Sigmoid colon (tissue), 7 donors: ENCODE measurements around the gene AK5. TPM values are rescaled to one million over a fixed set of nuclear protein-coding genes. Genes with fewer than 3 reads are reported as not detected.

ENCODE experiments used
- DNase-seq: peaks from one replicate; pipeline ENCODE4 v3.0.0-alpha.2; 2019
- H3K27ac ChIP-seq, 4 donors: fragments of 200-600 bp; sonication (generic); one replicate each; pipeline ENCODE4 v1.5.1; 2016 to 2019; ENCODE audit warnings: mild to moderate bottlenecking in 1 of 4
- H3K27me3 ChIP-seq, 3 donors: fragments of 200-600 bp; sonication (generic); one replicate each; pipeline ENCODE4 v1.5.1; 2019; ENCODE audit warnings: mild to moderate bottlenecking in 1 of 3
- H3K36me3 ChIP-seq, 4 donors: fragments of 200-600 bp; sonication (generic); one replicate each; pipeline ENCODE4 v1.5.1; 2016 to 2019
- H3K4me1 ChIP-seq, 4 donors: fragments of 200-600 bp; sonication (generic); one replicate each; pipeline ENCODE4 v1.5.1; 2017 to 2019
- H3K4me3 ChIP-seq, 4 donors: fragments of 200-600 bp; sonication (generic); one replicate each; pipeline ENCODE4 v1.5.1; 2017 to 2019; ENCODE audit warnings: mild to moderate bottlenecking in 2 of 4, moderate library complexity in 1 of 4
- H3K9me3 ChIP-seq, 4 donors: fragments of 200-600 bp in 3 of 4; sonication (generic) in 3 of 4; one replicate each; pipeline versions ENCODE4 v1.5.1 to v1.6.1; 2013 to 2019
- CTCF ChIP-seq, 4 experiments: fragments of 450-650 bp in 3 of 4; fragments of 200-600 bp in 1 of 4; IDR thresholded peaks; one replicate each; pipeline ENCODE4 v1.5.1; 2016 to 2019; ENCODE audit warnings: antibody characterized with exemption in 4 of 4, mild to moderate bottlenecking in 3 of 4, moderate library complexity in 2 of 4
- EP300 ChIP-seq, 4 donors: sonication (generic); formaldehyde crosslinking; IDR thresholded peaks; one replicate each; pipeline ENCODE4 v1.6.1; 2017; ENCODE audit warnings: antibody characterized with exemption in 4 of 4
- POLR2A ChIP-seq, 2 donors: fragments of 450-650 bp; IDR thresholded peaks; one replicate each; pipeline ENCODE4 v1.6.1; 2016; ENCODE audit warnings: antibody characterized with exemption in 2 of 2, mild to moderate bottlenecking in 2 of 2, moderate library complexity in 2 of 2
- POLR2AphosphoS5 ChIP-seq, 4 donors: sonication (generic); formaldehyde crosslinking; IDR thresholded peaks; one replicate each; pipeline ENCODE4 v1.6.1; 2017; ENCODE audit warnings: antibody characterized with exemption in 4 of 4
- WGBS, 2 donors: extraction: QIAGEN DNeasy Blood & Tissue Kit; methylation state at CpG; one replicate each; pipeline ENCODE4 v1.1.7; 2013; 5-methylcytosine and 5-hydroxymethylcytosine counted together
- intact Hi-C: fragments of 100-400 bp; cut with DNase I; formaldehyde crosslinking; loops from one replicate; pipeline ENCODE4 v1.15.1; 2023
- polyA plus RNA-seq, 3 donors: library from polyadenylated mRNA; stranded (reverse); fragments of 200-250 nt; gene quantifications; one replicate each; pipeline ENCODE4 v1.2.3, GENCODE V29; 2013
- total RNA-seq, 4 donors: library from RNA; depleted of rRNA; stranded (reverse); fragments of >200 nt; gene quantifications; one replicate each; pipeline ENCODE4 v1.1.0, GENCODE V29; 2016
- donor health status: healthy with polysubstance abuse.
- donor health status: Bipolar disorder and iron deficiency.
- donor health status: healthy.

The AK5 gene
- total and polyA plus RNA-seq, 7 donors = 0.33 to 6.1 (median 1.9) TPM; not detected in 1

GRCh38 chr1:77313491-77313890 lies 31.7 kb downstream of the AK5 start:
- no peak for TF ChIP-seq POLR2AphosphoS5 (IDR thresholded peaks at IDR 0.05)
- TF ChIP-seq POLR2A (IDR thresholded peaks at IDR 0.05) = no peak
- TF ChIP-seq CTCF (IDR thresholded peaks at IDR 0.05) = no peak
- no peak for TF ChIP-seq EP300 (IDR thresholded peaks at IDR 0.05)
- intact Hi-C loops = no loop called here
- H3K4me1 ChIP-seq = no peaks in the 10 kb centered on the region
- no peaks in the 10 kb centered on the region for H3K9me3 ChIP-seq
- no peak for DNase-seq
- WGBS, 2 donors = 55 to 72% methylated on average over 8 of the region's 8 CpGs
- H3K36me3 ChIP-seq = no peaks in the 10 kb centered on the region
- no peaks in the 10 kb centered on the region for H3K27me3 ChIP-seq
- H3K27ac ChIP-seq = no peak overlapping the region
- H3K4me3 ChIP-seq = no peak overlapping the region

GRCh38 chr1:77316006-77316405 lies 34.2 kb downstream of the AK5 start:
- Histone ChIP-seq H3K4me3 (no peak overlapping the region), H3K36me3 (no peaks in the 10 kb centered on the region), H3K9me3 (no peaks in the 10 kb centered on the region), H3K4me1 (no peaks in the 10 kb centered on the region), H3K27me3 (no peaks in the 10 kb centered on the region), H3K27ac (no peak overlapping the region)
- intact Hi-C loops = no loop called here
- 66 to 89% methylated on average over 1 of the region's 1 CpG for WGBS, 2 donors
- TF ChIP-seq EP300 (IDR thresholded peaks at IDR 0.05) (no peak), POLR2A (IDR thresholded peaks at IDR 0.05) (no peak), POLR2AphosphoS5 (IDR thresholded peaks at IDR 0.05) (no peak), CTCF (IDR thresholded peaks at IDR 0.05) (no peak)
- no peak for DNase-seq

- no peaks in the 10 kb centered on the region for H3K27me3 ChIP-seq
- no peak overlapping the region for H3K4me3 ChIP-seq
- no peak for TF ChIP-seq EP300 (IDR thresholded peaks at IDR 0.05)
- TF ChIP-seq CTCF (IDR thresholded peaks at IDR 0.05) = no peak
- TF ChIP-seq POLR2AphosphoS5 (IDR thresholded peaks at IDR 0.05) = no peak
- no peak for TF ChIP-seq POLR2A (IDR thresholded peaks at IDR 0.05)
- intact Hi-C loops = no loop called here
- DNase-seq = no peak
- no peaks in the 10 kb centered on the region for H3K4me1 ChIP-seq
- no peaks in the 10 kb centered on the region for H3K36me3 ChIP-seq
- H3K27ac ChIP-seq = no peak overlapping the region
- 52 to 71% methylated on average over 3 of the region's 3 CpGs for WGBS, 2 donors
- no peaks in the 10 kb centered on the region for H3K9me3 ChIP-seq
Measured at GRCh38 chr1:77316966-77317365, 35.1 kb downstream of the AK5 start.

- Histone ChIP-seq H3K27me3 (no peaks in the 10 kb centered on the region), H3K9me3 (no peaks in the 10 kb centered on the region), H3K4me3 (no peak overlapping the region), H3K27ac (no peak overlapping the region), H3K36me3 (no peaks in the 10 kb centered on the region), H3K4me1 (no peaks in the 10 kb centered on the region)
- intact Hi-C loops = no loop called here
- no peak for DNase-seq
- WGBS, 2 donors = 66 to 91% methylated on average over 1 of the region's 1 CpG
- TF ChIP-seq POLR2A (IDR thresholded peaks at IDR 0.05) (no peak), CTCF (IDR thresholded peaks at IDR 0.05) (no peak), EP300 (IDR thresholded peaks at IDR 0.05) (no peak), POLR2AphosphoS5 (IDR thresholded peaks at IDR 0.05) (no peak)
Measured at GRCh38 chr1:77319036-77319705, 37.4 kb downstream of the AK5 start.
